GM13976 (cell line): ENCODE data around the gene CHRNA3.

Experiments
- DNase-seq: peaks from one replicate; pipeline ENCODE4 v3.0.0; 2012; ENCODE audit warnings: low spot score
- CTCF ChIP-seq: IDR thresholded peaks from 2 replicates; pipeline ENCODE4 v1.5.1; 2012; ENCODE audit warnings: borderline replicate concordance, mild to moderate bottlenecking; ENCODE audit not compliant: insufficient read depth; ENCODE audit errors: extremely low read depth, missing control alignments, control extremely low read depth
- in situ Hi-C: fragments of 300-500 bp; cut with MboI; formaldehyde crosslinking; loops from one replicate; pipeline ENCODE4 v1.12.0; 2022; ENCODE audit warnings: low sequenced_read_pairs, mixed read lengths, inconsistent platforms; ENCODE audit not compliant: unreplicated experiment

The CHRNA3 gene

GRCh38 chr15:78637776-78638435 lies 17.1 kb upstream of the CHRNA3 start:
- in situ Hi-C loops: loop anchor here (10.0 kb wide), 1 partner anchor 77 kb away; no protein-coding TSS in a partner anchor
- no peak for TF ChIP-seq CTCF
- DNase-seq: no peak

GRCh38 chr15:78636378-78636859 lies 15.6 kb upstream of the CHRNA3 start:
- no peak for DNase-seq
- in situ Hi-C loops: loop anchor here (10.0 kb wide), 1 partner anchor 78 kb away; no protein-coding TSS in a partner anchor
- no peak for TF ChIP-seq CTCF

- in situ Hi-C loops: loop anchor here (10.0 kb wide), 1 partner anchor 79 kb away; no protein-coding TSS in a partner anchor
- DNase-seq: no peak
These were observed 14.6 kb upstream of the CHRNA3 start for GRCh38 chr15:78635346-78635745.

GRCh38 chr15:78634210-78635145 lies 13.7 kb upstream of the CHRNA3 start:
- TF ChIP-seq CTCF: no peak
- in situ Hi-C loops: loop anchor here (10.0 kb wide), 1 partner anchor 80 kb away; no protein-coding TSS in a partner anchor

More at GRCh38 chr15:78635346-78635745, 14.6 kb upstream of the CHRNA3 start:
- no peak for TF ChIP-seq CTCF

GRCh38 chr15:78633348-78633747 lies 12.6 kb upstream of the CHRNA3 start:
- TF ChIP-seq CTCF: no peak
- no peak for DNase-seq
- in situ Hi-C loops: loop anchor here (10.0 kb wide), 1 partner anchor 81 kb away; no protein-coding TSS in a partner anchor

More at GRCh38 chr15:78634210-78635145, 13.7 kb upstream of the CHRNA3 start:
- DNase-seq: no peak

GRCh38 chr15:78630886-78631633 lies 10.3 kb upstream of the CHRNA3 start:
- no peak for TF ChIP-seq CTCF
- no peak for DNase-seq
- in situ Hi-C loops: loop anchor here (10.0 kb wide), 1 partner anchor 84 kb away; no protein-coding TSS in a partner anchor
